IgD-negative memory B cell (primary cell): ENCODE data around the gene OTUD7B. TPM values are rescaled to one million over a fixed set of nuclear protein-coding genes. Genes with fewer than 3 reads are reported as not detected.

Source experiments
- H3K27ac Mint-ChIP-seq, 3 donors: one replicate each; pipeline ENCODE4 v1.8.0; 2020 to 2022; ENCODE audit warnings: mild to moderate bottlenecking in 3 of 3, mixed read lengths in 3 of 3, moderate library complexity in 1 of 3
- H3K27me3 Mint-ChIP-seq: one replicate; pipeline ENCODE4 v1.8.0; 2021; ENCODE audit warnings: mixed read lengths
- H3K36me3 Mint-ChIP-seq: one replicate; pipeline ENCODE4 v1.8.0; 2020; ENCODE audit warnings: mild to moderate bottlenecking, mixed read lengths
- H3K4me1 Mint-ChIP-seq, 3 donors: one replicate each; pipeline ENCODE4 v1.8.0; 2020 to 2022; ENCODE audit warnings: mixed read lengths in 3 of 3, mild to moderate bottlenecking in 1 of 3
- H3K4me3 Mint-ChIP-seq, 4 donors: one replicate each; pipeline ENCODE4 v1.8.0; 2020 to 2022; ENCODE audit warnings: mild to moderate bottlenecking in 4 of 4, mixed read lengths in 4 of 4, moderate library complexity in 3 of 4
- H3K9me3 Mint-ChIP-seq, 3 donors: one replicate each; pipeline ENCODE4 v1.8.0; 2020 to 2021; ENCODE audit warnings: mixed read lengths in 3 of 3, mild to moderate bottlenecking in 1 of 3
- polyA plus RNA-seq: library from polyadenylated mRNA; unstranded; fragments of 300-500 nt; fragmentation: Illumina TruSeq; gene quantifications from one replicate; pipeline ENCODE4 v1.2.3, GENCODE V29; 2021

The OTUD7B gene
- polyA plus RNA-seq, 1 donor from 2014 or later, result 0.53 TPM

DNA sequence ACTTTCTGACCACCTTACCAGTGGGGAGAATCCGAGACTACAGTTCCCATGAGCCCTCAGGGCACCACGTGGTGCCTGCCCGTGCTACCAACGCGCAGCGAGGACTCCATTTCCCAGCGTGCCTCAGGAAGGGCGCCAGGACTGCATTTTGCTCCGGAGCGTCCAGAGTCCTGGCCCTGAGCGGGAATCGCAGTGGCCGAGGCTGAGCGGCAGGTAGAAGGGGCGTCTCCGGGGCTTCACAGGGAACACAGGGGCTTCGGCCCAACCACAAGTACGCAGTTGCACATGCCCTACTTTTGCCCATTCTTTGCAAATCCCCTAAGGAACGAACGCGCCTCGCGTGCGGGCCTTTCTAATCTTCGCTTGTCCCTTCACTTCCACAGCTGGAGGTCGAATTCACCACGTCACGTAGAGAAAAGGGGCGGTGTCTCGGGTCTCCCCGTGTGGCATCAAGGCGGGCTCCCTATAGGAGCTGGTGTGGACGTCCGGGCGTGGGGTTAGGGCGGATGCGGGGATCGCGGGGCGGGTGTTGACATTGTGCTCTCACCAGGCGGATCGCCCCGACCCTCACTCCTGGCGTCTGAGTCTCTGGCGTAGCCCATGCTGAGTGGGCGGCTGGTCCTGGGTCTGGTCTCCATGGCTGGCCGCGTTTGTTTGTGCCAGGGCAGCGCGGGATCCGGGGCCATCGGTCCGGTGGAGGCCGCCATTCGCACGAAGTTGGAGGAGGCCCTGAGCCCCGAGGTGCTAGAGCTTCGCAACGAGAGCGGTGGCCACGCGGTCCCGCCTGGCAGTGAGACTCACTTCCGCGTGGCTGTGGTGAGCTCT lies 110.9 kb downstream of the OTUD7B start, which contains the start of gene BOLA1:
TSS of gene BOLA1 (plus strand) at position 109 of the 825 bp plus-strand sequence. CDS start at position 601, 492 bp downstream.
- peaks cover 0 to 7% (median 2%) of the 10 kb centered on the region in 3 donors for H3K9me3 Mint-ChIP-seq
- peak within 1 kb of the TSS in 2 of 3 donors; percentile 37 to 87 for H3K27ac Mint-ChIP-seq

DNA sequence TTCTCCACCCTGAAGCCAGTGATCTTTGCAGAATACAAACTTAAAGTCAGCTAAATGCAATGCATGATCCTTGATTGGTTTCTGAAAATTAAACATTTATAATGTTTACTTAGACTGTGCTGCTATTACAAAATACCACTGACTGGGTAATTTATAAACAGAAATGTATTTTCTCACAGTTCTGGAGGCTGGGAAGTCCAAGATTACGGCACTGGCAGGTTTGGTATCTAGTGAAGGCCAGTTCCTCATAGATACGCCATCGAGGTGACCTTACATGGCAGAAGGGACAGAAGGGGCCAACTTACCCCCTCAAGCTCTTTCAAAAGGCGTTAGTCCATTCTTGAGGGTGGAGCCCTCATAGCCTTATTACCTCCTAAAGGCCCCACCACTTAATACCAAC lies 114.0 kb downstream of the OTUD7B start:
- peaks cover 0 to 7% (median 2%) of the 10 kb centered on the region in 3 donors for H3K9me3 Mint-ChIP-seq
- H3K36me3 Mint-ChIP-seq, result no peaks in the 10 kb centered on the region
- peaks cover 0 to 13% (median 6%) of the 10 kb centered on the region in 3 donors for H3K4me1 Mint-ChIP-seq
- no peaks in the 10 kb centered on the region for H3K27me3 Mint-ChIP-seq
- no peak overlapping the region for H3K27ac Mint-ChIP-seq
- H3K4me3 Mint-ChIP-seq, result no peak overlapping the region

More for the DNA sequence above, 110.9 kb downstream of the OTUD7B start, which contains the start of gene BOLA1:
- Mint-ChIP-seq H3K4me1 (peaks cover 0 to 16% (median 8%) of the 10 kb centered on the region in 3 donors), H3K36me3 (peaks cover 3% of the 10 kb centered on the region), H3K27me3 (no peaks in the 10 kb centered on the region), H3K4me3 (peak within 1 kb of the TSS; percentile 74 to 98 (median 96))

DNA sequence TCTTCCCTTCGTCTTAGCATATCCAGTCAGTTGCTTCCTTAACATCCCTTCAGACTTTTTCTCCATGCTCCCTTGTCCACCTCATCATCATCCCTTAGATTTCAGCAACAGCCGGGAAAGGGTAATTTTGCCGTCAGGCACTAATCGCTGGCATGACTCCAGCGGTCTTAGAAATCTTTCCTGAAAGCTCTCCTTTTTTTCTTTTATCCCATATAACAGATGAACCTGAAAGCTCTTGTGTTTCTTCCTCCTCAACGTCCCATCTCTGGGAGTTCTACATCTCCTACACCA lies 121.6 kb downstream of the OTUD7B start:
- peaks cover 0 to 2% (median 1%) of the 10 kb centered on the region in 3 donors for H3K4me1 Mint-ChIP-seq
- no peaks in the 10 kb centered on the region for H3K9me3 Mint-ChIP-seq
- no peak overlapping the region for H3K4me3 Mint-ChIP-seq
- H3K27ac Mint-ChIP-seq, result no peak overlapping the region
- H3K36me3 Mint-ChIP-seq, result no peaks in the 10 kb centered on the region
- H3K27me3 Mint-ChIP-seq, result no peaks in the 10 kb centered on the region

DNA sequence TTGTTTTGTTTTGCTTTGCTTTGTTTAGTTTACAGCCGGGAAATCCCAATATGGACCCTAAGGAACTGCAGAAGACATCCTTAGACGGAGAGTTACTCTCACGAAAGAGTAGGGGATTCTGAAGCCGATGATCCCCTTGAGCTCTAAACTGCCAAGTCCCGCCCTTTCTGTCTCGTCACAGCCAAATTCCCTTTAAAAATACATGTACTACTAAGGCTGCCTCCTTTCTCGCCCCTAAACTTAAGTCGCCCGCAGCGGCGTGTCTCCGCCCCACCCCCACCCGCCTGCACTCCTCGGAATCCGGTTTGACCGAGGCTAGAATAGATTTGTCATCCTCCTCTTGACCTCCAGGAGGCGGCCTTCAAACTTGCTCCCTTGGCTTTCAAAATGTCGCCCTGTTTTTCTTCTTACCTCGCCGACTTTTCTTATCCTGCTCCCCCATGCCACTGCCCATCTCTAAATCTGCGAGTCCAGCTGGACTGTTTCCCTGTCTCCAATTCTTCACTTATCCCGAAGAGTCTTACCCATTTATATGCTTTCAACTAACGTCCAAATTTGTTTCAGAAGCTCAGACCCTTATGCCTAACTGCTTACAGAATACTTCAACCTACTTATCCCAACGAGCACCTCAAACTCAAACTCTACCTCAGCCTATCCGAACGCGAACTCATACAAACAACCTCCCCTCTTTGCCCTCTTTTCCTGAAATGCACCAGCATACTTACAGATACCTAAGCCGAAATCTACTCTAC lies 122.1 kb downstream of the OTUD7B start:
- no peaks in the 10 kb centered on the region for H3K36me3 Mint-ChIP-seq
- no peak overlapping the region for H3K27ac Mint-ChIP-seq
- H3K27me3 Mint-ChIP-seq, result no peaks in the 10 kb centered on the region
- H3K9me3 Mint-ChIP-seq, result no peaks in the 10 kb centered on the region
- H3K4me1 Mint-ChIP-seq, result peaks cover 0 to 4% (median 2%) of the 10 kb centered on the region in 3 donors
- no peak overlapping the region for H3K4me3 Mint-ChIP-seq

Other genes with a start within 250 kb of the OTUD7B start
- 0.43 TPM for gene FCGR1A, start 228.0 kb downstream of the OTUD7B start, polyA plus RNA-seq
- gene BOLA1, start 111.2 kb downstream of the OTUD7B start, polyA plus RNA-seq, result 29.1 TPM
- 0.18 TPM for gene SV2A, start 92.9 kb downstream of the OTUD7B start, polyA plus RNA-seq
- gene SF3B4, start 82.9 kb downstream of the OTUD7B start, polyA plus RNA-seq, result 99.3 TPM
- gene MTMR11, start 73.8 kb downstream of the OTUD7B start, polyA plus RNA-seq, result not detected
- 17.0 TPM for gene VPS45, start 57.0 kb upstream of the OTUD7B start, polyA plus RNA-seq
- gene PLEKHO1, start 139.2 kb upstream of the OTUD7B start, polyA plus RNA-seq, result 102 TPM
- gene ANP32E, start 225.4 kb upstream of the OTUD7B start, polyA plus RNA-seq, result 52.9 TPM
- 0.71 TPM for gene CA14, start 247.0 kb upstream of the OTUD7B start, polyA plus RNA-seq